Measurements from ENCODE around the gene ARID3C. TPM values are rescaled to one million over a fixed set of nuclear protein-coding genes. Genes with fewer than 3 reads are reported as not detected.

Gene ARID3C
- total RNA-seq, 1 donor from 2014 or later = not detected

DNA sequence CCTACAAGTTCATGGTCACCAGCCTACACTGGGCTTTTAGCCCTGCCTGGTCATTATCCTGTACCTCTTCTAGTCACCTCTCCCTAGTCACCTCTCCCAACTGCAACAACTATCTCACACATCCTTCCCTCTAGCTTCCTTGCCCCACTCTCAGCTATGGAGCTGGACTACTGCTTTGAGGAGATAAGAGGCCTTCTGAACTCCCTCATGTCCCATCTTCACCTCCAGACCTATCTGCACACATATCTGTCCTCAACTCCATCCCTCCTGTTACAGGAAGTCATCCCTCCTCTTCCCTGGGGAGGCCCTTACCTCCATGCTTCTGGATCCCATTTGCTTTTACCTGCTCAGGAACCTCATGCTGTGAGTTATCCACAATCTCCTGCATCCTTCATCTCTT is 22.7 kb downstream of the ARID3C start:
- Mint-ChIP-seq H3K4me3 (no peak overlapping the region), H3K27me3 (peaks cover 16% of the 10 kb centered on the region), H3K9me3 (no peaks in the 10 kb centered on the region), H3K36me3 (no peaks in the 10 kb centered on the region), H3K4me1 (ENCODE audit: unreplicated experiment) (peaks cover 11% of the 10 kb centered on the region), H3K27ac (no peak overlapping the region)
- TF ChIP-seq, protein P1, sequence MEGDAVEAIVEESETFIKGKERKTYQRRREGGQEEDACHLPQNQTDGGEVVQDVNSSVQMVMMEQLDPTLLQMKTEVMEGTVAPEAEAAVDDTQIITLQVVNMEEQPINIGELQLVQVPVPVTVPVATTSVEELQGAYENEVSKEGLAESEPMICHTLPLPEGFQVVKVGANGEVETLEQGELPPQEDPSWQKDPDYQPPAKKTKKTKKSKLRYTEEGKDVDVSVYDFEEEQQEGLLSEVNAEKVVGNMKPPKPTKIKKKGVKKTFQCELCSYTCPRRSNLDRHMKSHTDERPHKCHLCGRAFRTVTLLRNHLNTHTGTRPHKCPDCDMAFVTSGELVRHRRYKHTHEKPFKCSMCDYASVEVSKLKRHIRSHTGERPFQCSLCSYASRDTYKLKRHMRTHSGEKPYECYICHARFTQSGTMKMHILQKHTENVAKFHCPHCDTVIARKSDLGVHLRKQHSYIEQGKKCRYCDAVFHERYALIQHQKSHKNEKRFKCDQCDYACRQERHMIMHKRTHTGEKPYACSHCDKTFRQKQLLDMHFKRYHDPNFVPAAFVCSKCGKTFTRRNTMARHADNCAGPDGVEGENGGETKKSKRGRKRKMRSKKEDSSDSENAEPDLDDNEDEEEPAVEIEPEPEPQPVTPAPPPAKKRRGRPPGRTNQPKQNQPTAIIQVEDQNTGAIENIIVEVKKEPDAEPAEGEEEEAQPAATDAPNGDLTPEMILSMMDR (conservative IDR thresholded peaks at IDR 0.05) = no peak
- no peak for DNase-seq (ENCODE audit: extremely low spot score, unreplicated experiment)

DNA sequence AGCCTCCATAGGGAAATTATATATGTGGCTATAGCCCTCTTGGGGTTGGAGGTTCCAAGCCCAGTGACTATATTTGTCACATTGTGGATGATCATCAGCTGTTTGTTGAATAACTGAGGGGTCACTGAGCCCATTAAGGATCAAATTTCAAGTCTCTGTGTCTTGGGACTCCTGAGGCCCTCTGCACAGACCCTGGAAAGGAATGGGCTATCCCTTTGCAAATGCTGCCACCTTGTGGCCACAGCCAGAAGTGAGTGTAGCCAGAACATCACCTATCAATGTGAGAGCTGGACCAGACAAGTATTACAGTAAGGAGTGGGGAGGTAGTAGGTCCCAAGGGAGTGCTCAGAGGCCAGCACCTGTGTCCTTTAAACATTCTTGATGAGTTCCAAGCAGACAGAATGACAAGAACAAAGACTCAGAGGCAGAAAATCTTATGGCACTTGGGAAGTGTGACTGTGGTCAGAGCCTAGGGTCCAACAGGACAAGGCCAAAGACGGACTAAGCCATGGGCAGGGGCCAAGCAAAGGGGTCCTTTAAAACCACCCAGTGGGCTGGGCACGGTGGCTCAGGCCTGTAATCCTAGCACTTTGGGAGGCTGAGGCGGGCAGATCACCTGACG is 25.1 kb downstream of the ARID3C start:
- H3K27ac Mint-ChIP-seq = no peak overlapping the region
- H3K27me3 Mint-ChIP-seq = peaks cover 21% of the 10 kb centered on the region
- peaks cover 4% of the 10 kb centered on the region for H3K4me1 Mint-ChIP-seq (ENCODE audit: unreplicated experiment)
- no peak overlapping the region for H3K4me3 Mint-ChIP-seq
- TF ChIP-seq, protein P1 (conservative IDR thresholded peaks at IDR 0.05) = peak; percentile 97
- peak; percentile 90 for DNase-seq (ENCODE audit: extremely low spot score, unreplicated experiment)
- H3K9me3 Mint-ChIP-seq = no peaks in the 10 kb centered on the region
- no peaks in the 10 kb centered on the region for H3K36me3 Mint-ChIP-seq

DNA sequence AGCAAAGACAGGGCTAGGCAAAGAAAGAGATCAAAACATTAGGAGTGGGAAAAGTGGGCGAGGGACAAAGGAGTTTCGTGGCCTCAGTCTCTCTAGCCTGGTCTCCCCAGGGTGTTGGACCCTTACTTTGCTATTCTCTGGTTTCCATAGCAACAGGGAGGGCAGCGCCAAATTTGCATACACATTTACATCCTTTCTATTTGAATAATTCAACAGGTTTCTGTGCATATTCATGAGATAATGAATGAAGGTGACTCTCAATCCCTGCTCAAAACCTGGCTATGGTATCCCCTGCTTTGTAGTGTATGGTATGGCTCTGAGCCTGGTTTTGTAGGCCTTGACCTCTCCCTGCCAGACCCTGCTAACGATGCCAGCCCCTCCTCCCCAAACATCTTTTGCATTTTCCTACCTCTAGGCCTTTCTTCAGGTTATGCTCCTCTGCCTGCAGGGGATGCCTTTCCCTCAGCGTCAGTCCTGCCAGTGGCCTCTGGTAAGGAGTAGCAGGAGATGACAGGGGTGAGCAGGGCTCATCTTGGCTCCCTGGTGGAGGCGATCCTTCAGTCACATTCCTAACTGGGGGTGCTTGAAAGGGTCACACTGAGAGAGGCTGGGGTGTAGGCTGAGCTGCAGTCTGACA is 26.8 kb downstream of the ARID3C start:
- DNase-seq (ENCODE audit: extremely low spot score, unreplicated experiment) = no peak
- TF ChIP-seq, protein P1 (conservative IDR thresholded peaks at IDR 0.05) = no peak
- peaks cover 28% of the 10 kb centered on the region for H3K27me3 Mint-ChIP-seq
- peaks cover 10% of the 10 kb centered on the region for H3K4me1 Mint-ChIP-seq (ENCODE audit: unreplicated experiment)
- H3K27ac Mint-ChIP-seq = no peak overlapping the region
- no peaks in the 10 kb centered on the region for H3K36me3 Mint-ChIP-seq
- no peaks in the 10 kb centered on the region for H3K9me3 Mint-ChIP-seq
- H3K4me3 Mint-ChIP-seq = no peak overlapping the region

DNA sequence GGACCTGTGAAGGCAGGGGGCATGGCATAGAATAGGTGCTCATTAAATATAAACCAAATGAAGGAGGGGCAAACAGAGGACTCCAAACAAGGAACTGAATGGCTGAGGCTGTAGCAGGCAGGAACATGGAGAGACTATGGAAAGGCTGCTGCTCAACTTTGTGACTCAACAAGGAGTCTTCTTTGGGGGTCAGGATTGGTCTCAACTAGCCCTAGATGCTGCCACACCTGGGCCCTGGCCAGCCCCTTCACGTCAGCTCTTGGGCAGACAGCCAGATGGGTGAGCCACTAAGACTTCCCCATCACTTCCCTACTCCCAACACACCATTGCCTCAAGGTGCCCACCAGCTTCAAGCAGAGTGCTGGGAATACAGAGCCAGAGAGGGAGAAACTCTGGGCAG is 28.0 kb downstream of the ARID3C start:
- Mint-ChIP-seq H3K9me3 (no peaks in the 10 kb centered on the region), H3K27ac (no peak overlapping the region), H3K36me3 (no peaks in the 10 kb centered on the region), H3K4me1 (ENCODE audit: unreplicated experiment) (peaks cover 10% of the 10 kb centered on the region), H3K4me3 (no peak overlapping the region), H3K27me3 (peaks cover 36% of the 10 kb centered on the region)
- TF ChIP-seq, protein P1 (conservative IDR thresholded peaks at IDR 0.05) = no peak
- DNase-seq (ENCODE audit: extremely low spot score, unreplicated experiment) = no peak

DNA sequence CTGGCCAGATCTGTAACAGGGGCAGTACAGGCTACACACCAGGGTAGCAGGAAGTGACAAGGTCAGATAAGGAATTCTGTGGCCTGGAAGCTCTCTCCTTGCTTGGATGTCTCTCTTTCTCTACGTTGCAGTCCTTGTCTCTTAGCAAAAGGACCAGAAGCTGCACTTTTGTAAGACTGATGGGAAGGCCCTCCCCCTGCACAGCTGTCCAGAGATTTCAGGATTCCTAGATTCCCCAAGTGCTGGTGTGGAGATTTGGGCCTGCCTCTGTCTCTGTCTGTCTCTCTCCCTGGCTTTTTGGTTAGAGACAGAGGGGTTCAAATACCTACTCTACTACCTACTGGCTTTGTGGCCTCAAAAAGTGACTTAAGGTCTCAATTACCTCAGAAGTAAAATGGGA is 29.3 kb downstream of the ARID3C start:
- Mint-ChIP-seq H3K27ac (no peak overlapping the region), H3K4me1 (ENCODE audit: unreplicated experiment) (peaks cover 10% of the 10 kb centered on the region), H3K4me3 (no peak overlapping the region), H3K36me3 (no peaks in the 10 kb centered on the region), H3K9me3 (no peaks in the 10 kb centered on the region), H3K27me3 (peaks cover 37% of the 10 kb centered on the region)
- TF ChIP-seq, protein P1 (conservative IDR thresholded peaks at IDR 0.05) = no peak
- DNase-seq (ENCODE audit: extremely low spot score, unreplicated experiment) = no peak

Measured in type B pancreatic cell (in vitro differentiated cells).